ENCODE measurements around the gene LRP1B. TPM values are rescaled to one million over a fixed set of nuclear protein-coding genes. Genes with fewer than 3 reads are reported as not detected.
A peak's percentile ranks its signal among the peaks of the same experiment; 100 is the strongest.

LRP1B gene
- total RNA-seq, 1 donor from 2014 or later, result 0.54 TPM

- no peaks in the 10 kb centered on the region for H3K36me3 Mint-ChIP-seq (ENCODE audit: low read depth)
- H3K4me3 Mint-ChIP-seq, result no peak overlapping the region
- TF ChIP-seq CTCF (conservative IDR thresholded peaks at IDR 0.05), result no peak
- no peaks in the 10 kb centered on the region for H3K27me3 Mint-ChIP-seq (ENCODE audit: low read depth)
- H3K4me1 Mint-ChIP-seq, result peaks cover 1% of the 10 kb centered on the region
- H3K27ac Mint-ChIP-seq (ENCODE audit: unreplicated experiment), result no peak overlapping the region
- DNase-seq (ENCODE audit: low read depth, low spot score), result no peak
- H3K9me3 Mint-ChIP-seq, result peaks cover 6% of the 10 kb centered on the region
Measured at GRCh38 chr2:140791802-140792201, 1339.0 kb downstream of the LRP1B start.

- H3K4me1 Mint-ChIP-seq, result peaks cover 18% of the 10 kb centered on the region
- DNase-seq (ENCODE audit: low read depth, low spot score), result no peak
- H3K27me3 Mint-ChIP-seq (ENCODE audit: low read depth), result no peaks in the 10 kb centered on the region
- no peaks in the 10 kb centered on the region for H3K36me3 Mint-ChIP-seq (ENCODE audit: low read depth)
- no peak overlapping the region for H3K4me3 Mint-ChIP-seq
- peaks cover 6% of the 10 kb centered on the region for H3K9me3 Mint-ChIP-seq
- no peak for TF ChIP-seq CTCF (conservative IDR thresholded peaks at IDR 0.05)
- H3K27ac Mint-ChIP-seq (ENCODE audit: unreplicated experiment), result peak overlapping the region; percentile 2
Measured at GRCh38 chr2:140786585-140786984, 1344.2 kb downstream of the LRP1B start.

GRCh38 chr2:140775411-140775810, 1355.4 kb downstream of the LRP1B start:
- H3K4me3 Mint-ChIP-seq, result no peak overlapping the region
- no peak for DNase-seq (ENCODE audit: low read depth, low spot score)
- peaks cover 3% of the 10 kb centered on the region for H3K4me1 Mint-ChIP-seq

GRCh38 chr2:140770645-140771044, 1360.2 kb downstream of the LRP1B start:
- H3K27ac Mint-ChIP-seq (ENCODE audit: unreplicated experiment), result no peak overlapping the region
- no peaks in the 10 kb centered on the region for H3K27me3 Mint-ChIP-seq (ENCODE audit: low read depth)
- no peak for DNase-seq (ENCODE audit: low read depth, low spot score)
- no peak overlapping the region for H3K4me3 Mint-ChIP-seq
- H3K4me1 Mint-ChIP-seq, result no peaks in the 10 kb centered on the region
- no peak for TF ChIP-seq CTCF (conservative IDR thresholded peaks at IDR 0.05)
- H3K36me3 Mint-ChIP-seq (ENCODE audit: low read depth), result no peaks in the 10 kb centered on the region
- no peaks in the 10 kb centered on the region for H3K9me3 Mint-ChIP-seq

More at GRCh38 chr2:140775411-140775810, 1355.4 kb downstream of the LRP1B start:
- H3K27me3 Mint-ChIP-seq (ENCODE audit: low read depth), result no peaks in the 10 kb centered on the region
- no peak for TF ChIP-seq CTCF (conservative IDR thresholded peaks at IDR 0.05)
- H3K9me3 Mint-ChIP-seq, result no peaks in the 10 kb centered on the region
- H3K27ac Mint-ChIP-seq (ENCODE audit: unreplicated experiment), result no peak overlapping the region
- H3K36me3 Mint-ChIP-seq (ENCODE audit: low read depth), result no peaks in the 10 kb centered on the region

- no peak overlapping the region for H3K4me3 Mint-ChIP-seq
- H3K4me1 Mint-ChIP-seq, result peaks cover 4% of the 10 kb centered on the region
- no peak for TF ChIP-seq CTCF (conservative IDR thresholded peaks at IDR 0.05)
- no peak overlapping the region for H3K27ac Mint-ChIP-seq (ENCODE audit: unreplicated experiment)
- no peak for DNase-seq (ENCODE audit: low read depth, low spot score)
- H3K9me3 Mint-ChIP-seq, result peaks cover 5% of the 10 kb centered on the region
- H3K27me3 Mint-ChIP-seq (ENCODE audit: low read depth), result no peaks in the 10 kb centered on the region
- H3K36me3 Mint-ChIP-seq (ENCODE audit: low read depth), result no peaks in the 10 kb centered on the region
Measured at GRCh38 chr2:140761807-140762206, 1369.0 kb downstream of the LRP1B start.

Data from neural crest cell (in vitro differentiated cells).